Right cardiac atrium (tissue), 5 donors: Measurements from ENCODE around the gene SOX6. TPM values are rescaled to one million over a fixed set of nuclear protein-coding genes. Genes with fewer than 3 reads are reported as not detected.
"Not testable (repeated sequence)": the region's sequence is repeated elsewhere in the genome, so short reads cannot be mapped to it uniquely, and the experiment has no call there.

Source experiments
- ATAC-seq, 2 donors: fragments of 200-7000 bp; cut with Tn5 transposase; one replicate each; pipeline versions ENCODE4 v1.8.0 to v1.9.1; 2020; ENCODE audit warnings: moderate library complexity in 2 of 2, mild to moderate bottlenecking in 1 of 2
- DNase-seq, 3 donors: peaks; one replicate each; pipeline ENCODE4 v3.0.0-alpha.2; 2020
- H3K27ac ChIP-seq: one replicate; pipeline ENCODE4 v1.5.1; 2013; ENCODE audit warnings: mild to moderate bottlenecking, low read length, control low read depth, moderate library complexity
- H3K27me3 ChIP-seq: one replicate; pipeline ENCODE4 v1.6.1; 2013; ENCODE audit not compliant: control insufficient read depth, insufficient read depth
- H3K4me1 ChIP-seq: one replicate; pipeline ENCODE4 v1.6.1; 2013; ENCODE audit warnings: low read length; ENCODE audit not compliant: control insufficient read depth, insufficient read depth
- H3K4me3 ChIP-seq: one replicate; pipeline ENCODE4 v1.5.1; 2013; ENCODE audit warnings: low read length, control low read depth
- H3K9me3 ChIP-seq: one replicate; pipeline ENCODE4 v1.6.1; 2013; ENCODE audit warnings: low read length; ENCODE audit not compliant: control insufficient read depth
- WGBS: extraction: QIAGEN DNeasy Blood & Tissue Kit; methylation state at CpG from one replicate; pipeline ENCODE4 v1.1.7; 2013; 5-methylcytosine and 5-hydroxymethylcytosine counted together
- intact Hi-C, 4 donors: fragments of 100-400 bp; cut with DNase I; formaldehyde crosslinking; loops; one replicate each; pipeline versions ENCODE4 v1.11.0 to v1.14.0; 2022 to 2023
- polyA plus RNA-seq: library from polyadenylated mRNA; stranded (reverse); fragments of 200-250 nt; gene quantifications from one replicate; pipeline ENCODE4 v1.2.3, GENCODE V29; 2013
- total RNA-seq, 4 donors: library from RNA; stranded (reverse); fragmentation: NEBNext Ultra II Directional; extraction: Animal tissue kit (Norgen Biotek cat#: 25700); gene quantifications; one replicate each; pipeline ENCODE4 v1.2.1, GENCODE V29; 2021
- donor health status: healthy with polysubstance abuse.
- donor health status: DM: no; HTN: yes; CAD: no.
- donor health status: DM: no; HTN: no; CAD: no.
- donor health status: DM: no; HTN: yes; CAD: no; lungs with severe emphysema.
- donor health status: DM: yes; HTN: yes; CAD: no.

Gene SOX6
- total and polyA plus RNA-seq, 5 donors = 3.3 to 26.7 (median 22.4) TPM

- WGBS = 100% methylated on average over 2 of the region's 2 CpGs
- H3K27ac ChIP-seq, ATAC-seq, intact Hi-C loops, DNase-seq, H3K9me3 ChIP-seq, H3K27me3 ChIP-seq, H3K4me1 ChIP-seq, H3K4me3 ChIP-seq: not testable (repeated sequence)
Observed at GRCh38 chr11:16146980-16147379, 209.4 kb downstream of the SOX6 start.

GRCh38 chr11:16141614-16142013, 214.7 kb downstream of the SOX6 start:
- H3K27ac ChIP-seq, H3K9me3 ChIP-seq, H3K4me3 ChIP-seq, H3K4me1 ChIP-seq, ATAC-seq, intact Hi-C loops, H3K27me3 ChIP-seq: not testable (repeated sequence)
- DNase-seq = peak in 1 of 3 donors; percentile 16
- 87% methylated on average over 7 of the region's 7 CpGs for WGBS

- H3K9me3 ChIP-seq, H3K4me3 ChIP-seq, H3K27me3 ChIP-seq, DNase-seq, intact Hi-C loops, H3K4me1 ChIP-seq, ATAC-seq, H3K27ac ChIP-seq: not testable (repeated sequence)
- WGBS = 98% methylated on average over 8 of the region's 8 CpGs
Observed at GRCh38 chr11:16141162-16141561, 215.2 kb downstream of the SOX6 start.

- intact Hi-C loops = no loop called here
- H3K27me3 ChIP-seq = no peaks in the 10 kb centered on the region
Observed at GRCh38 chr11:16136792-16137390, 219.5 kb downstream of the SOX6 start.

GRCh38 chr11:16133867-16134266, 222.5 kb downstream of the SOX6 start:
- no peak for ATAC-seq
- WGBS = 92% methylated on average over 3 of the region's 3 CpGs
- Histone ChIP-seq H3K4me3 (no peak overlapping the region), H3K27ac (no peak overlapping the region), H3K27me3 (no peaks in the 10 kb centered on the region), H3K4me1 (no peaks in the 10 kb centered on the region), H3K9me3 (no peaks in the 10 kb centered on the region)
- intact Hi-C loops = no loop called here
- DNase-seq = no peak

More at GRCh38 chr11:16136792-16137390, 219.5 kb downstream of the SOX6 start:
- Histone ChIP-seq H3K27ac (no peak overlapping the region), H3K9me3 (no peaks in the 10 kb centered on the region), H3K4me1 (no peaks in the 10 kb centered on the region), H3K4me3 (no peak overlapping the region)
- 88% methylated on average over 5 of the region's 5 CpGs for WGBS
- ATAC-seq = no peak
- no peak for DNase-seq

- H3K4me1 ChIP-seq = no peaks in the 10 kb centered on the region
- no peak for ATAC-seq
- intact Hi-C loops = no loop called here
- DNase-seq = no peak
- no peaks in the 10 kb centered on the region for H3K9me3 ChIP-seq
- H3K4me3 ChIP-seq = no peak overlapping the region
- H3K27ac ChIP-seq = no peak overlapping the region
- no peaks in the 10 kb centered on the region for H3K27me3 ChIP-seq
Observed at GRCh38 chr11:16127732-16128131, 228.6 kb downstream of the SOX6 start.

- ATAC-seq = peak in 1 of 2 donors; percentile 47
- intact Hi-C loops = no loop called here
Observed at GRCh38 chr11:16126362-16126761, 230.0 kb downstream of the SOX6 start.

GRCh38 chr11:16125796-16126195, 230.6 kb downstream of the SOX6 start:
- H3K4me1 ChIP-seq = no peaks in the 10 kb centered on the region
- intact Hi-C loops = no loop called here
- H3K4me3 ChIP-seq = no peak overlapping the region
- no peaks in the 10 kb centered on the region for H3K27me3 ChIP-seq
- ATAC-seq = no peak
- H3K27ac ChIP-seq = no peak overlapping the region
- no peak for DNase-seq
- no peaks in the 10 kb centered on the region for H3K9me3 ChIP-seq

More at GRCh38 chr11:16126362-16126761, 230.0 kb downstream of the SOX6 start:
- Histone ChIP-seq H3K27me3 (no peaks in the 10 kb centered on the region), H3K4me3 (no peak overlapping the region), H3K4me1 (no peaks in the 10 kb centered on the region), H3K9me3 (no peaks in the 10 kb centered on the region), H3K27ac (no peak overlapping the region)
- no peak for DNase-seq

- Histone ChIP-seq H3K4me3 (no peak overlapping the region), H3K4me1 (no peaks in the 10 kb centered on the region), H3K9me3 (no peaks in the 10 kb centered on the region), H3K27ac (no peak overlapping the region), H3K27me3 (no peaks in the 10 kb centered on the region)
- 83% methylated on average over 3 of the region's 3 CpGs for WGBS
- no peak for ATAC-seq
- no peak for DNase-seq
- intact Hi-C loops = no loop called here
Observed at GRCh38 chr11:16124390-16124789, 232.0 kb downstream of the SOX6 start.

- intact Hi-C loops = no loop called here
- whole genome bisulfite sequencing = 94% methylated on average over 1 of the region's 1 CpG
- no peaks in the 10 kb centered on the region for H3K4me1 ChIP-seq
- no peak overlapping the region for H3K4me3 ChIP-seq
- DNase-seq (no peak), ATAC-seq (no peak)
- no peak overlapping the region for H3K27ac ChIP-seq
- H3K9me3 ChIP-seq = no peaks in the 10 kb centered on the region
- no peaks in the 10 kb centered on the region for H3K27me3 ChIP-seq
Observed at GRCh38 chr11:16121853-16122252, 234.5 kb downstream of the SOX6 start.

GRCh38 chr11:16120008-16120407, 236.3 kb downstream of the SOX6 start:
- DNase-seq (no peak), ATAC-seq (no peak)
- Histone ChIP-seq H3K27ac (no peak overlapping the region), H3K9me3 (no peaks in the 10 kb centered on the region), H3K27me3 (no peaks in the 10 kb centered on the region), H3K4me1 (no peaks in the 10 kb centered on the region), H3K4me3 (no peak overlapping the region)
- intact Hi-C loops = no loop called here
